ENCODE results near the gene MAP4K5.
"Not testable (repeated sequence)": the region's sequence is repeated elsewhere in the genome, so short reads cannot be mapped to it uniquely, and the experiment has no call there.

The MAP4K5 gene

GRCh38 chr14:50531595-50532501 lies 521 bp downstream of the MAP4K5 start:
- DNase-seq, result peak in 41 of 51 donors; percentile 11 to 87 (median 53)

GRCh38 chr14:50530794-50531365 lies 1.5 kb downstream of the MAP4K5 start:
- peak in 1 of 51 donors; percentile 49 for DNase-seq

DNA sequence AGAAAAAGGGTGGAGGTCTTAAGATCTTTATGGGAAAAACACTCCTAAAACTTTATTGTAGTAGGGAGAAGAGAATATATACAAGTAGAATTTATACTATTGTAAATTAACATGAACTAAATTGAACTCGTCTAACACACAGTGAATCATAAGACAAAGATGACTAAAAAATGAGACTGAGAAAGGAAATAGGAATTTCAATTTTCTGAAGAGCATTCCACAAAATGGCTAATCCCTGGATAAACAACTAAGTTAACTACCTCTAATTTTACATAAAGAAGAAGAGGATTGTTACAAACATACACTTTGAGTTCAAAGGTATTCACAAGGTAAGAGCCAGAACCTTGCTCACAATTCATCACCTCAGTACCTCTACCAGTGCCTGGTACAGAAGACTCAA lies 2.0 kb downstream of the MAP4K5 start:
- DNase-seq, result no peak

DNA sequence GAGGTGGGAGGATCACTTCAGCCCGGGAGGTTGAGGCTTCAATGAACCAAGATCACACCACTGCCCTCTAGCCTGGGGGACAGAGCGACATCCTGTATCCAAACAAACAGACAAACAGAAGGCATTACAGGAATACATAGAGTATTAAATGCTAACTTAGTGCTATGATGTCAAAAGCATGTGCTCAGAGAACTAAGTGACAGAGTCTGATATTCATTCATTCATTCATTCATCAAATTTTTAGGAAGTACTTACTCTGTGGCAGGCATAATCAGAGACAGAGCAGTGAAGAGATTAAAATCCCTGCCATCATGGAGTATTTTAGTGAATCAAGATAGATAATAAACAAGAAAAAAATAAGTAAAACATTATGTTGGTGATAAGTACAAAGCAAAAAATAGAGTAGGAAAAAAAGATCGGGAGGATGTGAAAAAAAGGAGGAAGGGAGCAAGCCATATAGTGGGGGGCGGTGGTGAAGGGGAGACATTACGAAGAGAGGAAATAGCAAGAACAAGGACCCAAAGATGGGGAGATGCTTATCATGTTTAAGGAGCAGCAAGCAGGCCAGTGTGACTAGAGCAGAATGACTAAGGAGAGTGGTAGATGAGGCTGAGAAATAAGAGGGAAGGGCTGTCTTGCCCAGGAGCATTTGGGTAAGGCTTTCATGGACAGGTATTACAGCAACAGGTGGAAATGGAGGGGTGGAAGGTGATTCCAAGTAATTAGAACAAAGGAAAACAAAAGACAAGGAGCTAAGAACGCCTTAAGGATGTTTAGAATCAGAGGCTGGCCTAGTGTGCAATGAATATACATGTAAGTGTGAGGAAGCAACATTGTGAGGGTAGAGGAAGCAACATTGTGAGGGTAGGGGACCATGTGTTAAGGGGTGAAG lies 2.8 kb downstream of the MAP4K5 start:
- peak in 1 of 51 donors; percentile 12 for DNase-seq

DNA sequence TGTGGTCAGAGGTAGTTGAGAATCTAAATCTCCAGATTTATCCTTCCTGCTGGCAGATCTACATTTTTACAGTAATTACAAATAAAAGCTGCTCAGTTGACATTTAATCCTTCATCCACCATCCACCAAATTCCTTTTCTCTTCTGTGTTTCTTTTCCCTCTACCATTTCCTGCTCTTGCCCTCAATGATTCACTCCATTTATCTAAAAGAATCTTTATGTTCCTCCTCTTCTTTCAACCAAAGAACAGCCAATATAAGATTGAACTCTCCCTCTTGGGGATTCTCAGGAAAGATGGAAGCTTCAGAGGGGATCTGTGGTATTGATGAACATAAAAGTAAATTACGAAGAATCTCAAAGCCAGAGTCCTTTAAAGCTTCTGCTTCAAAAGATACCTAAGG lies 4.4 kb downstream of the MAP4K5 start:
- no peak for DNase-seq

DNA sequence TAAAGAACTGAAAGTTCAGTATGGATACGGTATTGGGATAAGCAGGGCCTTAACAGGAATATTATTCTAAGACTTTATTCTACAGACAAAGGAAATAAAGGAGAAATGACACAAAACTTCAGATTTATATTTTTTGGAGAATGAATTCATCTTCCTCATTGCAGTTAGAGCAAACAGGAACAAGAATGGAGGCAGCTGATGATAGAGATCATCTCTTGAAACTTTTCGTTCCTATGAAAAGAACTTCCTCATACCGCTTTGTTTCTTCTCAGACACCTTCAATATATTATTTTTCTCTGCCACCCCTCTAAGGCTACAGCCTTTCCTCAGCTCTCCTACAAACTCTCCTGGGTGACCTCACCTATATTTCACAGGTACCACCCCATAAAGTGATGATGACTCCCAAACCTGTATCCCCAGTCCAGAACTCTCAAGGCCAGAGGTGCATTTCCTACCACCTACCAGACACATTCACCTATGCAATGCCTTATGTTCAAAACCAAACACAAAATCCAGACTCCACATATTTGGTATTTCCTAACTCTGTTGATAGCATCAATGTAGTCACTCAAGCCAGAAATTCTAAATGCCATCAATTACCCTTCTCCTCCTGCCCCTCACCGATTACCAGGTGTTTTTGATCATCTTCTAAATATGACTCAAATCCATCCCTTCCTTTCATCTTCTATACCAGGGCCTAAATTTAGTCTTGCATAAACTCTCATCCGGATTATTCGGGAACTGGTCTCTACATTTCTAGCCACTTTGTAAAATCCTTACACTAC lies 7.4 kb downstream of the MAP4K5 start:
- DNase-seq, result no peak

DNA sequence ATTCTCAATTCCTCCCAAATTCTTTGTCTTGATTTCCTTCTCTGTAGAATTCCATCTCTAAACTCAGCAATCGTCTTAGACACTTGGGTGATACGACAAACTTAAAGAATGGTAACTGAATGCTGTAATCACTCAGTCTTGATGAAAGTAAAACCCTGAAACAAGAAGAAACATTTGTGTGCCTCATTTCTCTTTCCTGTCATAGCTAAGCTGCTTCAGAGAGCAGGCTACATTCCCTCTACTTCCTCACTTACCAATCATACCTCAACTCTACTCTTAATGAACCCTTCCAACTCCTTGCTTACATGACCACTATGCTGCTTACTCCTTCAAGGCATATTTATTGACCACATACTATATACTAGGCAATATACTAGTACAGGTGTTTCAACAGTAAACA lies 8.3 kb downstream of the MAP4K5 start:
- DNase-seq, result no peak

DNA sequence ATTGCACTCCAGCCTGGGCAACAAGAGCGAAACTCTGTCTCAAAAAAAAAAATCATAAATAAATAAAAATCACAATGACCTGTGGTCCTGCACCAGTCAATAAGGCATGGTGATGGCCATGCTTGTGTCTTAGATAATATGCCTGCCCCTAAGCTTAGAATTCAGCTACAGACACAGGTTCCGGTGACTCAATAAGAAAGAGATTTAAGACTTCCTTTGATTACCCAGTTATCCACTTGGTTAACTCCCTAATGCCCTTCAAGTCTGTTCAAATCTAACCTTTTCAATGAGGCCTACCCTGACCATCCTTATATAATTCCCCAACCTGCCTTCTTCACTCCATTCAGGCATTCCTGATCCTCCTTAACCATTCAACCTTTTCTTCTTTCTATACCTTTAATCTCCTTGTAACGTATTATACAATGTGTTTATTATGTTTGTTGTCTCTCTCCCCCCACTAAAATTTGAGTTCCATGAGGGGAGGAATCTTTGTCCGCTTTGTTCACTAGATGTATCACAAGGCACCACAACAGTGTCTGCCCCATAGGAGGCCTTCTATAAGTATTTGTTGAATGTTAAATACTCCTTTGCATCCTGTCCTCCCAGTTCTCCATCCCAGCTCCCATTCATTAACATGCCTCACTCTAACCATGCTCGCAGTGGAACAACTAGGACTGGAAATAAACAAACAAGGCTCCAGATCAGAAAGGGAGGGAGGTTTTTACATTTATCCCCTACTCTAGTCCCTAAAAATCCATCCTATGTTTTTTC lies 8.9 kb downstream of the MAP4K5 start:
- no peak for DNase-seq

DNA sequence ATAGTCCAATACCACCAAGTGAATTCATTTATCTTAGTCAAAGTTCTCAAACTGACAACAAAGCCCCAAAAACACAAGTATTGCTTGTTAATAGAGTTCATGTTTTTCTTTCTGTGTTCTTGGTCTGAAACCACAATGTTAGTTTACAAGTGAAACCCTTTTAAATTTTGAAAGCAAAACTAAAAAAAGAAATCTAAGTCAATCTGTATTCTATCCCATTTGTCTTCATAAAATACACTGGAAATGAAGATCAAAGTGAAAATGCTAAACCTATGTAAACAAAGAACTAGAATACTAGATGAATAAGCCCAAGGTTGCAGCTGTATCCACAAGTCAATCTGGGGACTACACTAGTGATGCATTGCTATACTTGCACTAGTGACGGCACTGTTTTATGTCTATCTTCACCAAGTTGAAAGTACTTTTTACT lies 10.4 kb downstream of the MAP4K5 start:
- no peak for DNase-seq

DNA sequence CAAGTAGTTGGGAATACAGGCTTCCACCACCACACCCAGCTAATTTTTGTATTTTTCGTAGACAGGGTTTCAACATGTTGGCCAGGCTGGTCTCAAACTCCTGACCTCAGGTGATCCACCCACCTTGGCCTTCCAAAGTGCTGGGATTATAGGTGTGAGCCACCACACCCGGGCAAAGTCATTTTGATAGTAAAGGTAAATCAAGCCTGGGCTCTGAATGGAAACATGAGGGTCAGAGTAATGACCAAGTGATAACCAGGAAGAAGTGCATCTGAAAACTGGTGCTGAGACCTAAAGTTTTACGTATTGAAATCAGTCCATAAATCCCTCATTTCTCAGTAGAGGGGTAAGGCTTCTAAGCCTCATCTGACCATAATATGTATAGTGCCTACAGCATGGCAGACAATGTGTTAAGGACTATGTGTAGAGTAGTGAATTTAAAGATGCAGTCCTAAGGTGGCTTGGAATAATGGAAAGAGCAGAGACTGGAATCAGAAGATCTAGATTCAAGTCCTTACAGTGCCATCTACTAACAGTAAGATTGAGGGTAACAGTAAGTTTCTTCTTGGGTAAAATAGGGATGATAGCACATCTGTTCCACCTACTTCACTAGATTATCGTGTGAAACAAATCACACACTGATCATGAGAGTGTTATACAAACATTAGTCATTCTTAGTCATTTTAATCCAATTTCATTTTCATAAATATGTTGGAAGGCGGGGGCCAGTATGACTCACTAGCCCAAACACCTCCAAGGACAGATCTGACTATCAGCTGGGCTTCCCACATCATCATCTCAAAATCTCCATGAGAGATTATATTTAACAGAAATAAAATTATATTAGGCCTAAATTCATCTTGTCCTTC lies 11.2 kb downstream of the MAP4K5 start:
- DNase-seq, result peak in 2 of 51 donors; percentile 20 to 41

DNA sequence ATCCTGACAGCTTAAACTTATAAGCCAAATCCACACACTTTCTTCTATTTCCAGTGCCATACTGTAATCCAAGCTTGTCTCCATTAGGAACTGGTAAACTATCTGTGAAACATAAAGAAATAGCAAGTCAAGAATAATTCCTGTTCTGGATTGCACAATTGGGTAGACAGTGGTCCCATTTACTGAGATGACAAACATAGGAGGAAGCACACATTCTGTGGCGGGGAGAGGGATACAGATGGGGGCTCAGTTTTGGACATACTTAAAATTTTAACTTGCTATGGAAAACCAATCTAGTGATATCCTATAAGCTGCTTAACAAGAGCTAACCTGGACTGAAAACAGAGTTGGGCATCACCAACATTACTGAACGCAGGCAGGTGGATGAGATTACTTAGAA lies 16.3 kb downstream of the MAP4K5 start:
- DNase-seq, result no peak

DNA sequence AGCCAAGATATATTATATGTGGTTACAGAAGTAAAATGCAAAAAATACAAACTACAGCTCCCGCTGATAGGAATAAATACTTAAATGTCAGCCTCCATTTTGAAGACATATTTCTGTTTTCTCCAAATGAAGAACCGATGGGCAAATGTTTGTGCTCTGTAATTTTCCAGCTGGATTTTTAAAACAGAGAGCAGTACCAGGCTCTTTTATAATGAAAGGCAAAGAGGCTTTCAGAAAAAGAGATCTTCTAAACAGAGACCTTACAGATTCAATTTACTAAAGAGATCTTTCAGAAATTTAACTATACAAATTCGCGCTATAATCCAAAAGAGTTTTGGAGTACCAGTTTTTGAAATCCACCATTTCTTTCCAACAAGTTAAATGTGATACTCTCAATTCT lies 19.9 kb downstream of the MAP4K5 start:
- peak in 2 of 51 donors; percentile 13 to 33 for DNase-seq

GRCh38 chr14:50510157-50510556 lies 22.2 kb downstream of the MAP4K5 start:
- DNase-seq, result peak in 1 of 51 donors; percentile 55

GRCh38 chr14:50507078-50507477 lies 25.3 kb downstream of the MAP4K5 start:
- DNase-seq, result not testable (repeated sequence)

GRCh38 chr14:50501642-50502041 lies 30.7 kb downstream of the MAP4K5 start:
- no peak for DNase-seq

DNA sequence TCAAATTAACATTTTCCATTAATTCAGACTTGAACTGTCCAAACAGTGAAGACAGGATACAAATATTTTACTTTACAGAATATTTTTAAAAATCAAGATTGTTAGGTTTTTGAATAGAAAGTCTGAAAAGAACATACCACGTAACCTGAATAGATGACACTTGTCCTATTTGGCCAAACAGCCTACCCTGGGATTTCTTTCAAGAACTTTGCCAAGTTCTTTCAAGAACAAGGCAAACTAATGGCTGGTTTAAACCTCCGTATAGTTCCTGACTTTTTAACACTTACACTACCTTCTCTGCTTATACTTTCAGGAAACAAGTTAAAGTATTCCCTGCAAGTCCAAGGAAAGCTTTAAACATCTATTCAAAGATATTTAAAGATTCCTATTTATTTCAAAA lies 35.0 kb downstream of the MAP4K5 start:
- peak in 1 of 51 donors; percentile 12 for DNase-seq

DNA sequence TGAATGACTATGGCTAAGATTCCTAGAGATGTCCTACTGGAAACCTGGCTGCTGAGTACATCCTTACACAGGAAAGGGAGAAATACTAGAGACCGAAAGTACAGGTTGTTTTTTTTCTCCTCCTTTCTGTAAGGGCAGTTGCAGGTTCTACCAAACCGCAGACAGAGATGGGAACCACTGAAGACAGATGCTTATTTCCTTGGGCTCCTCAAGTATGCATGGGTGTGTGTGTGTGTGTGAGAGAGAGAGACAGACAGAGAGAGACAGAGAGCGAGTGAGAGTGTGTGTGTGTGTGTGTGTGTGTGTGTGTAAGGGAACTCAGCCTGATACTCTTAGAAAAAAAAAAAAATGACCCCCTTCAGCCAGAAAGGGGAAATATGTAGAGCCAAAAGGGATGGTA lies 42.5 kb downstream of the MAP4K5 start:
- no peak for DNase-seq

DNA sequence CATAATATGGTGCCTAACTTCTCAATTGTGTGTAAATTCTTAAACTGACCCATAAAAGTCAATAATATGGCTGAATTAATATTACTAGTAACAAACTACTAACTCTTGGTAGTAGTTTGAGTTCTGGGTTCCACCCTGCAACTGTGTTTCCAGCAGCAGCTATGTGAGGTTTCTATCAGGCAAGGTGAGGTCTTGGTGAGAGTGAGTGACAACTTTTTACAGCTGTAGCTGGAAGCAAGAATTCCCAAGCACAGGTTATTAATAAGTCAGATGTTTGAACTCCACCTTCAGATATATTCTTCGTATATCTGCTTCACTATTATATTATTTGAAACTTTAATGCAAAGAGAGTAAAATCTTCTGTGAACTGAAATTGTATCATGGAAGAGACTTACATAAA lies 43.8 kb downstream of the MAP4K5 start:
- no peak for DNase-seq

GRCh38 chr14:50479041-50479440 lies 53.3 kb downstream of the MAP4K5 start:
- DNase-seq, result no peak
